ENCODE data around the gene CNKSR2.

The CNKSR2 gene

GRCh38 chrX:21374163-21374993 lies at the start of gene CNKSR2:
CNKSR2 (plus strand) TSS chrX:21374418; CDS start chrX:21374898, 480 bp downstream.
- DNase-seq (ENCODE audit: low read depth), result no peak
- peak within 1 kb of the TSS; percentile 50 for H3K4me3 ChIP-seq (ENCODE audit: low read depth, low read length)

GRCh38 chrX:21354725-21355124 lies 19.5 kb upstream of the CNKSR2 start:
- no peak for DNase-seq (ENCODE audit: low read depth)
- H3K4me3 ChIP-seq (ENCODE audit: low read depth, low read length), result no peak overlapping the region

DNA sequence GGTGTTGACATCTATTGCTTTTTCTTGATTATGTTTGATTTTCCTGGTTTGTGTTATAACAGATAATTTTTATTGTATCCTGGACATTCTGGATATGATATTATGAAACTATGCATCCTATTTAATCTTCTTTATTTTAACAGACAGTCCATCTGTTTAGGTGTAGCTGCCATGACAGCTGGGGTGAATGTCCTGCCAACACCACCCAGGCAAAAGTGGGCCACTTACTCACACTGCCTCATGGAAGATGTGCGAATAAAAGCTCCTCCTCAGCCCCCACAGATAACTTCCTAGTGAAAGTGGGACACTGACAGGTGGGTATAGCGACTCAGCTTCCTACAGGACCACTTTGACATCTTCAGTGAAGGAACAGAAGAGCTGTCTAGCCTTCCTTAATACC lies 18.4 kb upstream of the CNKSR2 start:
- no peak for DNase-seq (ENCODE audit: low read depth)
- H3K4me3 ChIP-seq (ENCODE audit: low read depth, low read length), result no peak overlapping the region

DNA sequence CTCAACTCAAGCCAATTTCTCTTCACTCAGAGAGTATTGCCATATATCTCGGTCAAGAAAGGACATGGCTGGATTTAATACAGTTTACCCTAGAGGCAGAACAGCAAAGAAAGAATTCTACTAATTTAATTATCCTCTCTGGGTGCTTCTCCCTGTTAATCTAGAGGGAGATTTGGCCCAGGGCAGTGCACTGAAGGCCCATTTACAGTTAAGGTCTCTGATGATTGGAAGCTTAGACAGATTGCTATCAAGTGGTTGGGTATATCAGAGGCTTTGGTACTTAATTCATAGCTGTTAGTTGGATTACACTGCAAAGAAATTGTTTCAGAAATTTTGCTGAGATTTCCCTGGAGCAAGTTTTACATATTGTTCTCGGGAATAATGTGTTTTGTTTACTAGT lies 4.6 kb upstream of the CNKSR2 start:
- H3K4me3 ChIP-seq (ENCODE audit: low read depth, low read length), result no peak overlapping the region
- DNase-seq (ENCODE audit: low read depth), result no peak

DNA sequence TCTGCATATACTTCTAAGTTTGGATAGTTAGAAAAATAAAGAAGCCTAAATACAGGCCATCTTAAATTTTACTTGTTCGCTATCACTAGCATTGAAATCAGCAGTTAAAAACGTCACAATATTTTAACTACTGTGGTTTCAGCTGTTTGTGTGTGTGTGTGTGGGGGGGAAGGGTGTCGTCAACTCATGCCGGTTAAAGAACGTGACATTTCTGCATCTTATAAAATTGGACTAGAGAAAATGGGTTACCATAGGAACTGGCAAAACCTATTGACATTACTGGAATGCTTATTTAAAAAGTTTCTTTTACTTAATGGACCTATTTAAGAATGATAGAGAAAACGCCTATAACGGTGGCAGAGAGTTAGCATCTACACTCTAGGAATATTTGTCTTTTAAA lies 1.2 kb upstream of the CNKSR2 start:
- no peak overlapping the region for H3K4me3 ChIP-seq (ENCODE audit: low read depth, low read length)
- DNase-seq (ENCODE audit: low read depth), result no peak

DNA sequence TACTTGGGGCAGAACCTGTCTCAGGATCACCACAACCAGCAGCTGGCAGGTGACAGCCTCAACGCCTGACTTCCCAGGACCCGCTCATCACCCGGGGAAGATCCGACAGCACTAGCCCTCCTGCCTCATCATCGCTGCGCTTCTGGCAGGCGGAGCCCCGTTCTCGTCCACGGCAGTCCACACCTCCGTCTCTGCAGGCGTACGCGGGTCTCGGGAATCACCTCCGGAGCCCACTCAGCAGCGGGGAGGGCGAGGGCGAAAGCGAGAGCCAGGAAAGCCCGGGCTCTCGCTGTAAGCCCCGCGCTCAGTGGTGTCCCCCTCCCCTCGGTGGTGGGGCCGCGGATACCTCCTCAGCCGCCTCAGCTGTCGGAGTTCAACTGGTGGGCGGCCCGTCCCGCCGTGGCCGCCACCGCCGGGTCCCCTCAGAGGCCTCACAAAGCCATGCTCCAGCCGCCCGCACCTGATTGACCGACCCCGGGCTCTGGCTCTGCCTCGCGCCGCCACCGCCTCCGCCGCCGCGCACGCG lies 518 bp upstream of the CNKSR2 start:
- no peak for DNase-seq (ENCODE audit: low read depth)
- H3K4me3 ChIP-seq (ENCODE audit: low read depth, low read length), result peak overlapping the region; percentile 50

DNA sequence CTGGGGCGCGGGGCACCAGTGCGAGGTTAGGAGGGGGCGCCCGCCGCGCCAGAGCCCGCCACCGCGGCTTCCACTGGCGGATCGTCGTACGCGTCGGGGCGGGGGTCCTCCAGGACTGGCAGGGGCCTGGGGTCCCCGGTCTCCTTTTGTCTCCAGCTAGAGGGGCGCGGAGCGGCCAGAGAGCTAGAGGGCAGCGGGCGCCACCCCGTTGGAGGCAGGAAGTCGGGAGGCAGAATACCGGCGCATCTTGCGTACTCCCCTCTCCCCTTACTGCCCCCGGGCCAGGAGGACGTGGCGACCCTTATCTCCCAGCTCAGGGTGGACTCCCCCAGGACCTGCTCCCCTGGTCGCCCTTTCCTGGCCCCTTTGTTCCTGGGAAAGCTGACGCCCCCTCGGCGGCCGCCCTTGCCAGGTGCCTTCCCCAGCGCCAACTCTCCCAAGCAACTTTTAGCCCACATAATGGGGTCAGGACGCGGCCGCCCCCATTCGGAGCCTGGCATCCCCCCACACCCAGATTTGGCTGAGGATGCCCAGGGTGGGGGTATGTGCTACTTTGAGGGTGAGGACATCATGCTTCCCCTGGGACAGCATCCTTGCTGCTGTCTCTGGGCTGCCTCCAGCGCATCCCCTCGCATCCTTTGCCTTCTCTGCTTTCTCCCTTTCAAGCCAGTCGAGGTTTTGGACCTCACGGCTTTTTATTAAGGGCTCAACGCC lies 933 bp downstream of the CNKSR2 start:
- H3K4me3 ChIP-seq (ENCODE audit: low read depth, low read length), result peak overlapping the region; percentile 50
- DNase-seq (ENCODE audit: low read depth), result no peak

DNA sequence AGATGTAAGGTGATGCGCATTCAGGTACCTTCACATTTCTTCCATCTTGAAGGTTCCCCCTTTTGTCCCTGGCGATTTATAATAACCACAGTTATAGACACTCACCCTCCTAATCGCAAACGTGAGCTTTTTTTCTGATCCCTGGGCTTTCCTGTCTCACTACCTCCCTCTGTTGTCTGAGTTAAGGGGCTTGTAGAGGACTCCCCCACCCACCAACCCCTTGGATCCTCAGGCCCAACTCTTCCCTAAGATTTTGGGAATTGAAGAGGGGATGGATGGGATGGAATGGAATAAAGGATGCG lies 1.4 kb downstream of the CNKSR2 start:
- no peak for DNase-seq (ENCODE audit: low read depth)
- no peak overlapping the region for H3K4me3 ChIP-seq (ENCODE audit: low read depth, low read length)

DNA sequence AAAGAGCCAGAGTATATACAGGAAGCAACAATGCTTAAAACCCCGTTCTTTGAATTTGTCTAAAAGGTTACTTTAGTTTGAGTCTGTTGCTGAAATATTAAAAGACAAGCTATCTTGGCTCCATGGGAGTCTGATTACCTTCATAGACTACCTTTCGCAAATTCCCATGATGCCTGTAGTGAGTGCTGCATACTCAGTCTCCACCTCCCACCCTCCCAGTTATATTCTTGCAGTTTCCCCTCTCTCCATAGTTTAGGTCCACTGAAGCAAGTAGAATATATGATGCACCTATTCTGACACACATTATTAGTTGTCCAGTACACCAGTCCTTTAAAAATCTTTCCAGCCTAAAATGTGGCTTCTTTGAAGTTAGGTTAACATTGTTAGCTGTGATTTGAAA lies 2.4 kb downstream of the CNKSR2 start:
- no peak for DNase-seq (ENCODE audit: low read depth)

GRCh38 chrX:21379991-21380390 lies 5.8 kb downstream of the CNKSR2 start:
- H3K4me3 ChIP-seq (ENCODE audit: low read depth, low read length), result no peak overlapping the region
- DNase-seq (ENCODE audit: low read depth), result no peak

More for the DNA sequence above, 2.4 kb downstream of the CNKSR2 start:
- H3K4me3 ChIP-seq (ENCODE audit: low read depth, low read length), result no peak overlapping the region

DNA sequence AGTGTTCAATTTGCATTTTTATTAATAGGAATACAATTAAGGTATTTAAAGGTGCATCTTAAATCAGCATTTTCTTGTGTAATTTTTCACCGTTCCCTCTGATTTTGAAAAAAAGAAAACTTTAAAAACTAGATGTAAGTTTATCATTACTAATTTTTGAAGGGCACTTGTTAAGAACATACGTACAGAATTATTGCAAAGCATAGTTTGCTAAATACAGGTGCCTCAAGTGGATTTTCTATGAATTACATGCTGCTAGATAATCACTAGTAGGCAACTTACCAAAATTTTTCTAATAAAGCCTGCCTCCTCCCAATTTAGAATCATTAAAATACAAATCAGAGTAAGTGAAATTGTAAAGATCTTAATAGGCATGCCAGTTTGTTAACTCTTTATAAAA lies 8.5 kb downstream of the CNKSR2 start:
- no peak for DNase-seq (ENCODE audit: low read depth)
- no peak overlapping the region for H3K4me3 ChIP-seq (ENCODE audit: low read depth, low read length)

- DNase-seq (ENCODE audit: low read depth), result no peak
- no peak overlapping the region for H3K4me3 ChIP-seq (ENCODE audit: low read depth, low read length)
Measured at GRCh38 chrX:21383546-21383945, 9.3 kb downstream of the CNKSR2 start.

GRCh38 chrX:21384178-21384577 lies 10.0 kb downstream of the CNKSR2 start:
- H3K4me3 ChIP-seq (ENCODE audit: low read depth, low read length), result no peak overlapping the region
- no peak for DNase-seq (ENCODE audit: low read depth)

DNA sequence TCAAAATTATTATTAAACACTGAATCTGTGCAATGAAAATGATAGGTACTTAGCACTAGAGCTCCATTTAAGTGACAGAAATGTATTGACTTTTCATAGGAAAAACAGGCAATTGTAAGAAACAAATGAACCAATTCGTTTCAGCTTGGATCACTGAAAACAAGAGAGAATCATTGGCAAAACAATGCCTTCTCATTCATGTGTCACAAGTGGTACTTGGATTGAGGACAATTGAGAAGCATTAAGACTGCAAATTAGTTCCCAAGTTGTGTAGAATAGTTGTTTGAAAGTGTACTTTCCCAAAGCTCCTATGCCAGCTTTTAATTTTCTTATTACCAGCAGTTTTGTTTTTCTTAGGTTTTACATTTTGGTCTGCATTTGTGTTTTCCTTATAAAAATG lies 20.6 kb downstream of the CNKSR2 start:
- no peak for DNase-seq (ENCODE audit: low read depth)
- H3K4me3 ChIP-seq (ENCODE audit: low read depth, low read length), result no peak overlapping the region

GRCh38 chrX:21398426-21398825 lies 24.2 kb downstream of the CNKSR2 start:
- no peak for DNase-seq (ENCODE audit: low read depth)
- no peak overlapping the region for H3K4me3 ChIP-seq (ENCODE audit: low read depth, low read length)

- H3K4me3 ChIP-seq (ENCODE audit: low read depth, low read length), result no peak overlapping the region
Measured at GRCh38 chrX:21400408-21401121, 26.3 kb downstream of the CNKSR2 start.

DNA sequence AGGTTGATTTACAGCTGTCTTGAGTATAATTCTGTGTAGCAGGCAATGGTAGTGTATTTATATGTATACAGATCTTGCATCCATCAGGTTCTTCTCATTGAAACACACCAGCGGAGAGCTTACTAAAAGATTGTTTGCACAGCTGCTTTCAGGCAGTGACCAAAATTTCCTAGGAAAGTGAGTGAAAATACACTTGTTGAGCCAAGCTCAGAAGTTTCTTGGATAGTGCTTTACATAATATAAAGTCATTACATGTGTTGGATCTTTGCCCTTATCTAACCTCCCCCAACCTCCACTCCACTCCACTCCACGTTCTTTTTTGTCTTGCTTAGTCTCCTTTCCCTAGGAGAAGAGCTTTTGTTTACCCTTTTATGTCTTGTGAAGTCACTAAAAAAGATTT lies 34.1 kb downstream of the CNKSR2 start:
- DNase-seq (ENCODE audit: low read depth), result no peak

More at GRCh38 chrX:21400408-21401121, 26.3 kb downstream of the CNKSR2 start:
- no peak for DNase-seq (ENCODE audit: low read depth)

DNA sequence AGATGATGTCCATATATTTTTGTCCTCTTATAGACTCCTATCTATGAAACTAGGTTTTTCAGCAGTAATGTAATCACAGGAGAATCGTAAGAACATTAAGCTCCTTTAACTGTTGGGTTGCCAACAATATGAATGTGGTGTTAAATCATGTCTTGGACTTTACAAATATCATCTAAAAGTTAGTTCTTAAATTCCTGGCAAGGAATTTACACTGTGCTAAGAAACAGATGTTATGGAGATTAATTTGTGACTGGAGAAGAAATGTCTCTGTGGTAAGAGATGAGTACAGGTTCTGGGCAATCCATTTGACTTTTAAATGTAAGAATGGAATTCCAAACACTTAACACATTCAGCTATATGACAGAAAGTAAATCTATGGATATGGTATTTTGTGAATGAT lies 34.6 kb downstream of the CNKSR2 start:
- DNase-seq (ENCODE audit: low read depth), result no peak
- H3K4me3 ChIP-seq (ENCODE audit: low read depth, low read length), result no peak overlapping the region

More for the DNA sequence above, 34.1 kb downstream of the CNKSR2 start:
- H3K4me3 ChIP-seq (ENCODE audit: low read depth, low read length), result no peak overlapping the region

DNA sequence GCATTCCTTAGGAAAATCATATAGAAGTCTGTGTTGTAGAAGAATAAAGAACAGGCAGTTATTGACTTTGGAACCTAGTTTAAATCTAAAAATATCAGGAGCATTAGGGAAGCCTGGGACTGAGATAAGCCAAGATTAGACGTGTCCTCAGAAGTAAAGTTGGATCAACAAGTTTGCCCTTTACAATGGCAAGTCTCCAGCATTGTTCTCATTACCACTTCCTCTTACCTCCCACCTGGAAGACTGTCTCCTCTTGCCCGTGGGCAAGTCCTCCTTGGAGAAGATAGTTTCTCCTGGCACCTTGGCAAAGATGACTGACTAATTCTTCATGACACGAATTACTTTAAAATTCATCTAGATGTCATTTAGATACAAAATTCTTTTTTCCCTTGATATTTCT lies 37.8 kb downstream of the CNKSR2 start:
- no peak overlapping the region for H3K4me3 ChIP-seq (ENCODE audit: low read depth, low read length)
- DNase-seq (ENCODE audit: low read depth), result no peak

DNA sequence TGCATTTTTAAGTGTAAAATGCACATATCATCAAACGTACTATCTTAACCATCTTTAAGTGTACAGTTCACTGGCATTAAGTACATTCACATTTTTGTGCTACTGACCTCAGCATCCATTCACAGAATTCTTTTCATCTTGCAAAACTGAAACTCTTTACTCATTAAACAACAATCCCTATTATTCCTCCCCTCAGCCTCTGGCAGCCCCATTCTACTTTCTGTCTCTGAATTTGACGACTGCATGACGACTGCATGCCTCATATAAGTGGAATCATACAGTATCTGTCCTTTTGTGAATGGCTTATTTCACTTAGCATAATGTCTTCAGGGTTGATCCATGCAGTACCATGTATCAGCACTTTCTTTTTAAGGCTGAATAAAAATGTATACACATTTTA lies 38.7 kb downstream of the CNKSR2 start:
- no peak for DNase-seq (ENCODE audit: low read depth)
- no peak overlapping the region for H3K4me3 ChIP-seq (ENCODE audit: low read depth, low read length)
